Anterior cingulate cortex (tissue), 58 donors: ENCODE data around the gene HYAL3.
"Not testable (repeated sequence)": the region's sequence is repeated elsewhere in the genome, so short reads cannot be mapped to it uniquely, and the experiment has no call there.

Source experiments
- DNase-seq, 58 donors: peaks; one replicate each; lab custom pipeline; 2025; lab: John Stamatoyannopoulos, UW

HYAL3 gene

GRCh38 chr3:50293079-50293801 lies 6.0 kb downstream of the HYAL3 start:
- DNase-seq = no peak

- peak; percentile 75 to 99 (median 97) for DNase-seq
Observed at GRCh38 chr3:50292159-50293078, 6.8 kb downstream of the HYAL3 start, which contains the start of gene IFRD2. TSS of gene IFRD2 (minus strand) at chr3:50292429. CDS start at chr3:50292274, 155 bp downstream.

GRCh38 chr3:50290161-50290641 lies 9.0 kb downstream of the HYAL3 start:
- DNase-seq = no peak

GRCh38 chr3:50289130-50289529 lies 10.1 kb downstream of the HYAL3 start:
- no peak for DNase-seq

GRCh38 chr3:50288387-50289007 lies 10.7 kb downstream of the HYAL3 start:
- no peak for DNase-seq

- DNase-seq = no peak
Observed at GRCh38 chr3:50287262-50287661, 11.9 kb downstream of the HYAL3 start.

- no peak for DNase-seq
Observed at GRCh38 chr3:50286322-50287227, 12.6 kb downstream of the HYAL3 start.

GRCh38 chr3:50284121-50284520 lies 15.1 kb downstream of the HYAL3 start:
- DNase-seq = not testable (repeated sequence)

GRCh38 chr3:50279255-50280016 lies 19.8 kb downstream of the HYAL3 start:
- DNase-seq = no peak

- peak in 15 of 58 donors; percentile 16 to 71 (median 52) for DNase-seq
Observed at GRCh38 chr3:50278880-50279224, 20.4 kb downstream of the HYAL3 start, which contains the start of gene LSMEM2. TSS of gene LSMEM2 (plus strand) at chr3:50279087. CDS start at chr3:50279114, 27 bp downstream.

- DNase-seq = peak in 18 of 58 donors; percentile 31 to 71 (median 54)
Observed at GRCh38 chr3:50278123-50278879, 20.9 kb downstream of the HYAL3 start.

- no peak for DNase-seq
Observed at GRCh38 chr3:50276762-50277101, 22.5 kb downstream of the HYAL3 start.

GRCh38 chr3:50275996-50276761 lies 23.0 kb downstream of the HYAL3 start:
- no peak for DNase-seq

- no peak for DNase-seq
Observed at GRCh38 chr3:50275141-50275995, 23.8 kb downstream of the HYAL3 start.

- peak in 27 of 58 donors; percentile 14 to 56 (median 28) for DNase-seq
Observed at GRCh38 chr3:50274371-50275104, 24.7 kb downstream of the HYAL3 start.

- no peak for DNase-seq
Observed at GRCh38 chr3:50273689-50274065, 25.5 kb downstream of the HYAL3 start.
